ENCODE data around the gene RFLNA.

Gene RFLNA

GRCh38 chr12:124264879-124265278 lies 30.0 kb upstream of the RFLNA start:
- no peaks in the 10 kb centered on the region for H3F3A ChIP-seq (ENCODE audit: insufficient read depth, low read length)
- no peak overlapping the region for H3K4me3 ChIP-seq (ENCODE audit: low read depth, low read length, poor library complexity, severe bottlenecking)
- H3K36me3 ChIP-seq (ENCODE audit: insufficient read depth, low read length) = no peaks in the 10 kb centered on the region
- 0 out of 2 replicates have a peak, but pooled peaks cover 4% of the 10 kb centered on the region for H3K27me3 ChIP-seq (ENCODE audit: insufficient read depth, low read length)
- no peak overlapping the region for H2AFZ ChIP-seq (ENCODE audit: low read length)
- no peaks in the 10 kb centered on the region for H3K9me2 ChIP-seq (ENCODE audit: low read depth, low read length)
- H3K27ac ChIP-seq (ENCODE audit: low read depth, low read length, poor library complexity, severe bottlenecking) = no peak overlapping the region
- TF ChIP-seq CTCF (IDR thresholded peaks at IDR 0.05; ENCODE audit: low read length) = no peak
- no peak for TF ChIP-seq EZH2 (IDR thresholded peaks at IDR 0.05; ENCODE audit: borderline replicate concordance, low read length)
- H3K9me3 ChIP-seq (ENCODE audit: low read length) = no peaks in the 10 kb centered on the region
- H3K4me2 ChIP-seq (ENCODE audit: low read length) = no peak overlapping the region
- no peaks in the 10 kb centered on the region for H3K4me1 ChIP-seq (ENCODE audit: insufficient read depth, low read length, severe bottlenecking)
- no peak overlapping the region for H3K9ac ChIP-seq (ENCODE audit: low read length)
- H3K79me2 ChIP-seq (ENCODE audit: insufficient read depth, low read length) = no peaks in the 10 kb centered on the region
- no peaks in the 10 kb centered on the region for H4K20me1 ChIP-seq (ENCODE audit: insufficient read depth, low read length)

- Histone ChIP-seq H3K9me3 (ENCODE audit: low read length) (no peaks in the 10 kb centered on the region), H3K9ac (ENCODE audit: low read length) (no peak overlapping the region), H4K20me1 (ENCODE audit: insufficient read depth, low read length) (no peaks in the 10 kb centered on the region), H3K9me2 (ENCODE audit: low read depth, low read length) (no peaks in the 10 kb centered on the region), H3K36me3 (ENCODE audit: insufficient read depth, low read length) (no peaks in the 10 kb centered on the region), H3K4me2 (ENCODE audit: low read length) (no peak overlapping the region), H3K79me2 (ENCODE audit: insufficient read depth, low read length) (no peaks in the 10 kb centered on the region), H3K4me3 (ENCODE audit: low read depth, low read length, poor library complexity, severe bottlenecking) (no peak overlapping the region), H3K27ac (ENCODE audit: low read depth, low read length, poor library complexity, severe bottlenecking) (no peak overlapping the region), H3F3A (ENCODE audit: insufficient read depth, low read length) (no peaks in the 10 kb centered on the region), H2AFZ (ENCODE audit: low read length) (no peak overlapping the region), H3K4me1 (ENCODE audit: insufficient read depth, low read length, severe bottlenecking) (no peaks in the 10 kb centered on the region), H3K27me3 (ENCODE audit: insufficient read depth, low read length) (0 out of 2 replicates have a peak, but pooled peaks cover 4% of the 10 kb centered on the region)
- no peak for TF ChIP-seq EZH2 (IDR thresholded peaks at IDR 0.05; ENCODE audit: borderline replicate concordance, low read length)
- TF ChIP-seq CTCF (IDR thresholded peaks at IDR 0.05; ENCODE audit: low read length) = no peak
Observed at GRCh38 chr12:124267205-124267778, 27.6 kb upstream of the RFLNA start.

GRCh38 chr12:124270671-124271070 lies 24.2 kb upstream of the RFLNA start:
- no peaks in the 10 kb centered on the region for H3K4me1 ChIP-seq (ENCODE audit: insufficient read depth, low read length, severe bottlenecking)
- H3K9me2 ChIP-seq (ENCODE audit: low read depth, low read length) = no peaks in the 10 kb centered on the region
- no peaks in the 10 kb centered on the region for H3K9me3 ChIP-seq (ENCODE audit: low read length)
- TF ChIP-seq EZH2 (IDR thresholded peaks at IDR 0.05; ENCODE audit: borderline replicate concordance, low read length) (no peak), CTCF (IDR thresholded peaks at IDR 0.05; ENCODE audit: low read length) (no peak)
- no peak overlapping the region for H3K27ac ChIP-seq (ENCODE audit: low read depth, low read length, poor library complexity, severe bottlenecking)
- H4K20me1 ChIP-seq (ENCODE audit: insufficient read depth, low read length) = no peaks in the 10 kb centered on the region
- H3F3A ChIP-seq (ENCODE audit: insufficient read depth, low read length) = no peaks in the 10 kb centered on the region
- no peaks in the 10 kb centered on the region for H3K27me3 ChIP-seq (ENCODE audit: insufficient read depth, low read length)
- H2AFZ ChIP-seq (ENCODE audit: low read length) = no peak overlapping the region
- H3K36me3 ChIP-seq (ENCODE audit: insufficient read depth, low read length) = no peaks in the 10 kb centered on the region
- H3K79me2 ChIP-seq (ENCODE audit: insufficient read depth, low read length) = no peaks in the 10 kb centered on the region
- H3K4me2 ChIP-seq (ENCODE audit: low read length) = no peak overlapping the region
- H3K9ac ChIP-seq (ENCODE audit: low read length) = no peak overlapping the region
- H3K4me3 ChIP-seq (ENCODE audit: low read depth, low read length, poor library complexity, severe bottlenecking) = no peak overlapping the region
